Prostate gland (tissue), 2 donors: ENCODE results near the gene TSACC. TPM values are rescaled to one million over a fixed set of nuclear protein-coding genes. Genes with fewer than 3 reads are reported as not detected.
"Not testable (repeated sequence)": the region's sequence is repeated elsewhere in the genome, so short reads cannot be mapped to it uniquely, and the experiment has no call there.

ENCODE experiments used
- DNase-seq: peaks from one replicate; pipeline ENCODE4 v3.0.0-alpha.2; 2019; ENCODE audit warnings: low spot score
- H3K27ac ChIP-seq, 2 donors: fragments of 200-600 bp; sonication (generic); 2 replicates each; pipeline ENCODE4 v1.5.1; 2017 to 2019
- H3K27me3 ChIP-seq: fragments of 200-600 bp; sonication (generic); replicated peaks from 2 replicates; pipeline ENCODE4 v1.5.1; 2019; ENCODE audit not compliant: insufficient read depth
- H3K36me3 ChIP-seq, 2 donors: fragments of 200-600 bp; sonication (generic); 1 replicate in 1 of 2; 2 replicates in 1 of 2; pipeline versions ENCODE4 v1.5.1 to v1.8.1; 2017 to 2019
- H3K4me1 ChIP-seq: fragments of 200-600 bp; sonication (generic); replicated peaks from 2 replicates; pipeline ENCODE4 v1.5.1; 2019
- H3K4me3 ChIP-seq, 2 donors: fragments of 200-600 bp; sonication (generic); 2 replicates each; pipeline ENCODE4 v1.5.1; 2017 to 2019
- H3K9me3 ChIP-seq: fragments of 200-600 bp; sonication (generic); 2 replicates; pipeline ENCODE4 v1.5.1; 2017
- CTCF ChIP-seq, 4 experiments: fragments of 200-600 bp in 2 of 4; fragments of 450-650 bp in 2 of 4; sonication (generic) in 2 of 4; IDR thresholded peaks; 1 replicate in 3 of 4; 2 replicates in 1 of 4; pipeline ENCODE4 v1.5.1; 2016 to 2019; ENCODE audit warnings: antibody characterized with exemption in 4 of 4, mild to moderate bottlenecking in 2 of 4, moderate library complexity in 2 of 4
- POLR2A ChIP-seq: fragments of 450-650 bp; IDR thresholded peaks from one replicate; pipeline ENCODE4 v1.6.1; 2016; ENCODE audit warnings: antibody characterized with exemption, mild to moderate bottlenecking
- POLR2AphosphoS5 ChIP-seq: sonication (generic); formaldehyde crosslinking; IDR thresholded peaks from one replicate; pipeline ENCODE4 v1.6.1; 2017; ENCODE audit warnings: antibody characterized with exemption
- WGBS: methylation state at CpG from one replicate; pipeline ENCODE4 v1.1.5; 2018; 5-methylcytosine and 5-hydroxymethylcytosine counted together
- intact Hi-C: fragments of 100-400 bp; cut with DNase I; formaldehyde crosslinking; loops from one replicate; pipeline ENCODE4 v1.14.2; 2022
- total RNA-seq, 2 donors: library from RNA; depleted of rRNA; stranded (reverse); fragments of >200 nt; gene quantifications; one replicate each; pipeline ENCODE4 v1.1.0, GENCODE V29; 2016

Gene TSACC
- total RNA-seq, 2 donors from 2014 or later, result 58.7 TPM; not detected in 1

- Histone ChIP-seq H3K27ac (peak overlapping the region; percentile 80 to 88), H3K36me3 (no peaks in the 10 kb centered on the region), H3K4me3 (peak overlapping the region; percentile 73 to 74), H3K4me1 (peaks cover 11% of the 10 kb centered on the region), H3K27me3 (no peaks in the 10 kb centered on the region), H3K9me3 (no peaks in the 10 kb centered on the region)
- DNase-seq, result no peak
- intact Hi-C loops, result no loop called here
- WGBS, result 38% methylated on average over 34 of the region's 34 CpGs
- TF ChIP-seq CTCF (IDR thresholded peaks at IDR 0.05) (no peak), POLR2AphosphoS5 (no peak), POLR2A (no peak)
These were observed 1.1 kb upstream of the TSACC start for GRCh38 chr1:156337052-156337887.

- no peaks in the 10 kb centered on the region for H3K36me3 ChIP-seq
- H3K27ac ChIP-seq, result peak overlapping the region; percentile 80 to 88
- H3K9me3 ChIP-seq, result no peaks in the 10 kb centered on the region
- no peaks in the 10 kb centered on the region for H3K27me3 ChIP-seq
- H3K4me3 ChIP-seq, result peak overlapping the region; percentile 73 to 74
- no peak for DNase-seq
- peaks cover 11% of the 10 kb centered on the region for H3K4me1 ChIP-seq
- intact Hi-C loops, result no loop called here
- TF ChIP-seq CTCF (IDR thresholded peaks at IDR 0.05) (no peak), POLR2A (no peak), POLR2AphosphoS5 (no peak)
- WGBS, result 0% methylated on average over 14 of the region's 14 CpGs
These were observed 492 bp upstream of the TSACC start for GRCh38 chr1:156337888-156338179.

- intact Hi-C loops, result no loop called here
These were observed 4.0 kb downstream of the TSACC start for GRCh38 chr1:156342166-156342955.

GRCh38 chr1:156344409-156344808, 6.1 kb downstream of the TSACC start:
- no peaks in the 10 kb centered on the region for H3K9me3 ChIP-seq
- no peak overlapping the region for H3K27ac ChIP-seq
- intact Hi-C loops, result no loop called here
- DNase-seq, result no peak
- 86% methylated on average over 3 of the region's 3 CpGs for WGBS
- H3K4me3 ChIP-seq, result no peak overlapping the region
- H3K27me3 ChIP-seq, result no peaks in the 10 kb centered on the region
- no peaks in the 10 kb centered on the region for H3K4me1 ChIP-seq
- TF ChIP-seq CTCF (IDR thresholded peaks at IDR 0.05) (no peak), POLR2A (no peak), POLR2AphosphoS5 (no peak)
- H3K36me3 ChIP-seq, result no peaks in the 10 kb centered on the region

More at GRCh38 chr1:156342166-156342955, 4.0 kb downstream of the TSACC start:
- Histone ChIP-seq H3K36me3 (no peaks in the 10 kb centered on the region), H3K9me3 (no peaks in the 10 kb centered on the region), H3K27ac (no peak overlapping the region), H3K4me3 (no peak overlapping the region), H3K27me3 (no peaks in the 10 kb centered on the region), H3K4me1 (peaks cover under 1% of the 10 kb centered on the region)
- WGBS, result 85% methylated on average over 1 of the region's 1 CpG
- no peak for DNase-seq
- TF ChIP-seq CTCF (IDR thresholded peaks at IDR 0.05), result no peak
- TF ChIP-seq POLR2AphosphoS5, result no peak
- TF ChIP-seq POLR2A, result no peak

GRCh38 chr1:156346035-156346434, 7.7 kb downstream of the TSACC start:
- H3K9me3 ChIP-seq, H3K4me3 ChIP-seq, H3K4me1 ChIP-seq, H3K27me3 ChIP-seq, H3K36me3 ChIP-seq, intact Hi-C loops, H3K27ac ChIP-seq, DNase-seq: not testable (repeated sequence)
- WGBS, result 84% methylated on average over 2 of the region's 2 CpGs
